OCI-LY7 (cell line): ENCODE measurements around the gene SPART. TPM values are rescaled to one million over a fixed set of nuclear protein-coding genes. Genes with fewer than 3 reads are reported as not detected.

Experiments used
- BruUV-seq: library from RNA; stranded (reverse); fragments of 400-500 nt; replicated peaks from 2 replicates; lab custom pipeline; 2021; lab: Mats Ljungman, UMichigan
- CTCF ChIA-PET: fragments of 300-600 bp; sonication (Branson Sonifier 250); formaldehyde crosslinking; loops from one replicate; lab custom pipeline; 2022; ENCODE audit warnings: antibody characterized with exemption; ENCODE audit not compliant: unreplicated experiment; lab: Charles Lee
- POLR2A ChIA-PET: fragments of 300-600 bp; sonication (Branson Sonifier 250); formaldehyde crosslinking; loops from one replicate; lab custom pipeline; 2022; ENCODE audit warnings: antibody characterized with exemption; lab: Charles Lee
- DNase-seq: peaks from one replicate; pipeline ENCODE4 v3.0.0-alpha.2; 2015; ENCODE audit warnings: low spot score
- H2AFZ ChIP-seq: fragments of 200-600 bp; sonication (generic), shearing (Covaris generic); 2 replicates; pipeline ENCODE4 v1.6.1; 2014; ENCODE audit warnings: mild to moderate bottlenecking, antibody characterized with exemption, low read length, moderate library complexity
- H3K27ac ChIP-seq: fragments of 200-600 bp; sonication (generic); 2 replicates; pipeline ENCODE4 v1.5.1; 2014; ENCODE audit warnings: mixed run types, low read depth, mild to moderate bottlenecking, moderate library complexity, low read length, inconsistent platforms; ENCODE audit not compliant: poor library complexity, severe bottlenecking
- H3K36me3 ChIP-seq: fragments of 200-600 bp; sonication (generic); 2 replicates; pipeline ENCODE4 v1.6.1; 2014; ENCODE audit warnings: mild to moderate bottlenecking, antibody characterized with exemption, low read length, moderate library complexity, mixed read lengths; ENCODE audit not compliant: insufficient read depth
- H3K4me1 ChIP-seq: fragments of 200-600 bp; sonication (generic); 2 replicates; pipeline ENCODE4 v1.5.1; 2014; ENCODE audit warnings: mild to moderate bottlenecking, low read length; ENCODE audit not compliant: insufficient read depth, poor library complexity, severe bottlenecking
- H3K4me2 ChIP-seq: fragments of 200-600 bp; sonication (generic); 2 replicates; pipeline ENCODE4 v1.6.1; 2014; ENCODE audit warnings: mild to moderate bottlenecking, low read length
- H3K4me3 ChIP-seq: fragments of 200-600 bp; sonication (generic); 2 replicates; pipeline ENCODE4 v1.5.1; 2014; ENCODE audit warnings: mild to moderate bottlenecking, low read depth, low read length; ENCODE audit not compliant: poor library complexity, severe bottlenecking
- H3K79me2 ChIP-seq: fragments of 200-600 bp; sonication (generic); 2 replicates; pipeline ENCODE4 v1.6.1; 2016; ENCODE audit warnings: low read depth, mild to moderate bottlenecking, low read length, moderate library complexity, mixed read lengths; ENCODE audit not compliant: insufficient read depth
- H3K9me2 ChIP-seq: fragments of 200-600 bp; sonication (generic); 2 replicates; pipeline ENCODE4 v1.6.1; 2016; ENCODE audit warnings: mild to moderate bottlenecking, low read length, mixed read lengths; ENCODE audit not compliant: insufficient read depth
- H3K9me3 ChIP-seq: fragments of 200-600 bp; sonication (generic); 2 replicates; pipeline ENCODE4 v1.6.1; 2014; ENCODE audit warnings: mild to moderate bottlenecking, mixed run types, low read length, mixed read lengths
- H4K20me1 ChIP-seq: fragments of 200-600 bp; sonication (generic); 2 replicates; pipeline ENCODE4 v1.6.1; 2014; ENCODE audit warnings: mild to moderate bottlenecking, antibody characterized with exemption, low read length, moderate library complexity, mixed read lengths; ENCODE audit not compliant: insufficient read depth
- EZH2phosphoT487 ChIP-seq: fragments of 200-600 bp; sonication (generic); IDR thresholded peaks from 2 replicates; pipeline ENCODE4 v1.6.1; 2018; ENCODE audit warnings: low read depth, borderline replicate concordance, mild to moderate bottlenecking, mixed run types, antibody characterized with exemption, low read length, moderate library complexity, mixed read lengths
- intact Hi-C: fragments of 100-400 bp; cut with micrococcal nuclease; formaldehyde crosslinking; loops from one replicate; pipeline ENCODE4 v1.10.0; 2022; ENCODE audit not compliant: unreplicated experiment
- total RNA-seq, 2 experiments: library from RNA; depleted of rRNA in 1 of 2; stranded (reverse); fragments of >200 nt in 1 of 2; shearing (Covaris generic) in 1 of 2; gene quantifications; 2 replicates each; pipeline ENCODE4 v1.2.3, GENCODE V29; 2014 to 2022
- TF ChIP-seq, protein P1 (sequence below): fragments of 200-600 bp; sonication (generic); conservative IDR thresholded peaks from 2 replicates; pipeline ENCODE4 v1.5.1; 2014; ENCODE audit warnings: mild to moderate bottlenecking, antibody characterized with exemption, low read length, moderate library complexity, mixed read lengths

Gene SPART
- total RNA-seq, 2 experiments from 2014 or later = not detected

DNA sequence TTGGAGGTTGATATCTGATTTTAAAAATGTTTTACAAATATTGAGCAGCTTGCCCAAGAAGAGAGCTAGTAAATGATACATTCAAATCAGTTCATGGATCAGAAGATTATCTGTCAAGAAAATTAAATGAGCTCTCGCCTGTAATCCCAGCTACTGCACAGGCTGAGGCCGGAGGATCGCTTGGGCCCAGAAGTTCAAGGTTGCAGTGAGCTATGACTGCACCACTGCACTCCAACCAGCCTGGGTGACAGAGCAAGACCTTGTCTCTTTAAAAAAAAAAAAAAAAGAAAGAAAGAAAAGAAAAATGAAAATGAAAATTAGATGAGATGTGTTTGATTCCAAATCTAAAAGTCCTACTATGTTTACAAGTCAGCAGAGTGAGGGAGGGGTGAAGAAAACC is 2.4 kb downstream of the SPART start:
- TF ChIP-seq, protein P1, sequence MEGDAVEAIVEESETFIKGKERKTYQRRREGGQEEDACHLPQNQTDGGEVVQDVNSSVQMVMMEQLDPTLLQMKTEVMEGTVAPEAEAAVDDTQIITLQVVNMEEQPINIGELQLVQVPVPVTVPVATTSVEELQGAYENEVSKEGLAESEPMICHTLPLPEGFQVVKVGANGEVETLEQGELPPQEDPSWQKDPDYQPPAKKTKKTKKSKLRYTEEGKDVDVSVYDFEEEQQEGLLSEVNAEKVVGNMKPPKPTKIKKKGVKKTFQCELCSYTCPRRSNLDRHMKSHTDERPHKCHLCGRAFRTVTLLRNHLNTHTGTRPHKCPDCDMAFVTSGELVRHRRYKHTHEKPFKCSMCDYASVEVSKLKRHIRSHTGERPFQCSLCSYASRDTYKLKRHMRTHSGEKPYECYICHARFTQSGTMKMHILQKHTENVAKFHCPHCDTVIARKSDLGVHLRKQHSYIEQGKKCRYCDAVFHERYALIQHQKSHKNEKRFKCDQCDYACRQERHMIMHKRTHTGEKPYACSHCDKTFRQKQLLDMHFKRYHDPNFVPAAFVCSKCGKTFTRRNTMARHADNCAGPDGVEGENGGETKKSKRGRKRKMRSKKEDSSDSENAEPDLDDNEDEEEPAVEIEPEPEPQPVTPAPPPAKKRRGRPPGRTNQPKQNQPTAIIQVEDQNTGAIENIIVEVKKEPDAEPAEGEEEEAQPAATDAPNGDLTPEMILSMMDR = no peak
- TF ChIP-seq EZH2phosphoT487 = no peak
- CTCF ChIA-PET = no interaction called here
- Histone ChIP-seq H3K4me3 (no peak overlapping the region), H3K79me2 (no peaks in the 10 kb centered on the region), H3K27ac (no peak overlapping the region), H3K9me3 (no peaks in the 10 kb centered on the region), H3K4me2 (no peak overlapping the region), H2AFZ (no peak overlapping the region), H3K9me2 (no peaks in the 10 kb centered on the region), H4K20me1 (no peaks in the 10 kb centered on the region), H3K4me1 (no peaks in the 10 kb centered on the region), H3K36me3 (no peaks in the 10 kb centered on the region)
- POLR2A ChIA-PET = interaction anchor here (0.7 kb wide), 1 partner anchor 168 kb away, joined by 3 read pairs; no protein-coding TSS in a partner anchor
- BruUV-seq = no TSS peak
- DNase-seq = no peak
- intact Hi-C loops = no loop called here

DNA sequence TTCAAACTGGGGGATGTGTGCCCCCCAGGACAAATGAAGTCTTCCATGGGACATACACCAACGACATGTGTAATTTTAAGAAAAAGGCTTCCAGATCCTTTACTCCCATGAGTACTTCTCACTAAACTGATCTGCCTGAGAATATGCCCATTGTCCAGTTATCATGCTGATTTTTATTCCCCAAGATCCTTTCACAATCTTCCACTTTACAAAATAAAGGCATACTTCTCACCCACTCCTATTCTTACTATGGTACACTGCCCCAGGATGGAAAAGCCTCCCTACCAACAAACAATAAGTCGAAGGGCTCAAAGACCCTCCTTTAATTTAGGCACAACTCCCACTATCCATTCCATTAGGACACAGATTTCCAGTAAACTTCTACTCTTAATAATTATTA is 3.5 kb downstream of the SPART start:
- TF ChIP-seq, protein P1 = no peak
- no peak for TF ChIP-seq EZH2phosphoT487
- Histone ChIP-seq H3K4me3 (no peak overlapping the region), H3K27ac (no peak overlapping the region), H3K79me2 (no peaks in the 10 kb centered on the region), H3K36me3 (no peaks in the 10 kb centered on the region), H4K20me1 (no peaks in the 10 kb centered on the region), H3K9me3 (no peaks in the 10 kb centered on the region), H3K4me1 (no peaks in the 10 kb centered on the region), H3K9me2 (no peaks in the 10 kb centered on the region), H3K4me2 (no peak overlapping the region), H2AFZ (no peak overlapping the region)
- intact Hi-C loops = no loop called here
- no TSS peak for BruUV-seq
- no peak for DNase-seq
- ChIA-PET CTCF (no interaction called here), POLR2A (no interaction called here)

DNA sequence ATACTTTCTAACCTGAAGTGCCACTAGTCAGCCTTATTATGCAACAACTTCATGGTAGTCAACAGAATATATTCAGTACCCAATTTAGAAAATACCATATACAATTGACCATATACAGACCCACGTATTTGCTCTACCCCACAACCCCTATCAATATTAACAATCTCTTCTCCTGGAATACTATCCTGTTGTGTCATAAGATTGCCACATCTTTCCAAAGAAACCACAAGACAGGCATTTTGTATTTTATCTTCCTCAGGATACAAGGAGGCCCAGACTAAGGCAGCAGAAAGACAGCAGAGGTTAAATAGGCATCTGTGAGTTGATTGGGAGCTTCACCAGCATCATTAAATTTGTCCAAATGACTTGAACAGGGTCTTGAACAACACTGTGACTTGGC is 4.5 kb downstream of the SPART start:
- ChIA-PET CTCF (no interaction called here), POLR2A (no interaction called here)
- H3K9me3 ChIP-seq = no peaks in the 10 kb centered on the region
- H3K4me2 ChIP-seq = no peak overlapping the region
- intact Hi-C loops = no loop called here
- H3K36me3 ChIP-seq = no peaks in the 10 kb centered on the region
- no peaks in the 10 kb centered on the region for H3K79me2 ChIP-seq
- no peaks in the 10 kb centered on the region for H3K9me2 ChIP-seq
- BruUV-seq = no TSS peak
- H4K20me1 ChIP-seq = no peaks in the 10 kb centered on the region
- no peak overlapping the region for H3K4me3 ChIP-seq
- no peak for DNase-seq
- no peaks in the 10 kb centered on the region for H3K4me1 ChIP-seq
- no peak overlapping the region for H2AFZ ChIP-seq
- TF ChIP-seq, protein P1 = no peak
- no peak for TF ChIP-seq EZH2phosphoT487
- no peak overlapping the region for H3K27ac ChIP-seq
